Epithelial cell of proximal tubule (primary cell): Measurements from ENCODE around the gene CUBN. TPM values are rescaled to one million over a fixed set of nuclear protein-coding genes. Genes with fewer than 3 reads are reported as not detected.

Experiments used
- DNase-seq: peaks from one replicate; pipeline ENCODE4 v3.0.0-alpha.2; 2011; ENCODE audit warnings: low read depth
- H3K4me3 ChIP-seq: 2 replicates; pipeline ENCODE4 v1.5.1; 2011; ENCODE audit warnings: low read depth, mild to moderate bottlenecking, low read length
- CTCF ChIP-seq: conservative IDR thresholded peaks from 2 replicates; pipeline ENCODE4 v1.5.1; 2012; ENCODE audit warnings: low read depth, mild to moderate bottlenecking, low read length
- total RNA-seq: library from RNA; depleted of rRNA; stranded (reverse); fragments of >200 nt; gene quantifications from 2 replicates; pipeline ENCODE4 v1.2.3, GENCODE V29; 2015

The CUBN gene
- total RNA-seq, 1 donor from 2014 or later: 0.17 TPM

GRCh38 chr10:17171141-17171641, 41.6 kb upstream of the CUBN start:
- TF ChIP-seq CTCF: no peak
- H3K4me3 ChIP-seq: no peak overlapping the region
- DNase-seq: no peak

GRCh38 chr10:17169803-17170202, 40.2 kb upstream of the CUBN start:
- no peak for DNase-seq
- H3K4me3 ChIP-seq: no peak overlapping the region
- TF ChIP-seq CTCF: no peak

GRCh38 chr10:17166699-17167098, 37.1 kb upstream of the CUBN start:
- no peak for DNase-seq
- no peak overlapping the region for H3K4me3 ChIP-seq
- no peak for TF ChIP-seq CTCF

GRCh38 chr10:17162828-17163227, 33.2 kb upstream of the CUBN start:
- no peak overlapping the region for H3K4me3 ChIP-seq
- DNase-seq: no peak
- TF ChIP-seq CTCF: no peak

- no peak overlapping the region for H3K4me3 ChIP-seq
- no peak for TF ChIP-seq CTCF
- no peak for DNase-seq
Measured at GRCh38 chr10:17161775-17162174, 32.2 kb upstream of the CUBN start.

- DNase-seq: no peak
- H3K4me3 ChIP-seq: no peak overlapping the region
- no peak for TF ChIP-seq CTCF
Measured at GRCh38 chr10:17157024-17157423, 27.4 kb upstream of the CUBN start.

GRCh38 chr10:17155826-17156225, 26.2 kb upstream of the CUBN start:
- no peak for TF ChIP-seq CTCF
- DNase-seq: no peak
- H3K4me3 ChIP-seq: no peak overlapping the region
